ENCODE measurements around the gene CACNA1G. TPM values are rescaled to one million over a fixed set of nuclear protein-coding genes. Genes with fewer than 3 reads are reported as not detected.
A peak's percentile ranks its signal among the peaks of the same experiment; 100 is the strongest.

Gene CACNA1G
- total RNA-seq, 1 experiment from 2014 or later, result not detected

- BruUV-seq (replicated peaks), result no TSS peak
- Mint-ChIP-seq H3K4me3 (ENCODE audit: unreplicated experiment) (no peak overlapping the region), H3K4me1 (ENCODE audit: insufficient read depth, unreplicated experiment) (no peaks in the 10 kb centered on the region), H3K36me3 (ENCODE audit: insufficient read depth, unreplicated experiment) (no peaks in the 10 kb centered on the region), H3K27me3 (ENCODE audit: insufficient read depth, unreplicated experiment) (peaks cover 41% of the 10 kb centered on the region), H3K9me3 (ENCODE audit: unreplicated experiment) (no peaks in the 10 kb centered on the region), H3K27ac (ENCODE audit: low read depth, unreplicated experiment) (no peak overlapping the region)
- POLR2A ChIA-PET, result interaction anchor here (0.5 kb wide), 1 partner anchor 57 kb away, joined by 3 read pairs; the partner anchor contains the start of gene ABCC3
- no peak for DNase-seq (ENCODE audit: unreplicated experiment)
- TF ChIP-seq CTCF (IDR thresholded peaks at IDR 0.05; ENCODE audit: unreplicated experiment), result no peak
- CTCF ChIA-PET, result no interaction called here
- intact Hi-C loops (cut with micrococcal nuclease), result no loop called here
Measured at GRCh38 chr17:50577451-50577954, 17.0 kb downstream of the CACNA1G start.

GRCh38 chr17:50578173-50578572, 17.7 kb downstream of the CACNA1G start:
- TF ChIP-seq CTCF (IDR thresholded peaks at IDR 0.05; ENCODE audit: unreplicated experiment), result no peak
- no peaks in the 10 kb centered on the region for H3K9me3 Mint-ChIP-seq (ENCODE audit: unreplicated experiment)
- intact Hi-C loops (cut with micrococcal nuclease), result no loop called here
- ChIA-PET CTCF (no interaction called here), POLR2A (no interaction called here)
- no peak overlapping the region for H3K27ac Mint-ChIP-seq (ENCODE audit: low read depth, unreplicated experiment)
- BruUV-seq (replicated peaks), result no TSS peak
- no peak for DNase-seq (ENCODE audit: unreplicated experiment)
- peaks cover 48% of the 10 kb centered on the region for H3K27me3 Mint-ChIP-seq (ENCODE audit: insufficient read depth, unreplicated experiment)
- H3K4me3 Mint-ChIP-seq (ENCODE audit: unreplicated experiment), result no peak overlapping the region
- no peaks in the 10 kb centered on the region for H3K36me3 Mint-ChIP-seq (ENCODE audit: insufficient read depth, unreplicated experiment)
- no peaks in the 10 kb centered on the region for H3K4me1 Mint-ChIP-seq (ENCODE audit: insufficient read depth, unreplicated experiment)

GRCh38 chr17:50579399-50579798, 18.9 kb downstream of the CACNA1G start:
- BruUV-seq (replicated peaks), result no TSS peak
- no peaks in the 10 kb centered on the region for H3K36me3 Mint-ChIP-seq (ENCODE audit: insufficient read depth, unreplicated experiment)
- no peak for DNase-seq (ENCODE audit: unreplicated experiment)
- CTCF ChIA-PET, result no interaction called here
- POLR2A ChIA-PET, result no interaction called here
- intact Hi-C loops (cut with micrococcal nuclease), result no loop called here
- TF ChIP-seq CTCF (IDR thresholded peaks at IDR 0.05; ENCODE audit: unreplicated experiment), result no peak
- H3K27ac Mint-ChIP-seq (ENCODE audit: low read depth, unreplicated experiment), result no peak overlapping the region
- H3K4me1 Mint-ChIP-seq (ENCODE audit: insufficient read depth, unreplicated experiment), result no peaks in the 10 kb centered on the region
- H3K27me3 Mint-ChIP-seq (ENCODE audit: insufficient read depth, unreplicated experiment), result peaks cover 60% of the 10 kb centered on the region
- no peaks in the 10 kb centered on the region for H3K9me3 Mint-ChIP-seq (ENCODE audit: unreplicated experiment)
- H3K4me3 Mint-ChIP-seq (ENCODE audit: unreplicated experiment), result no peak overlapping the region

GRCh38 chr17:50580646-50581045, 20.1 kb downstream of the CACNA1G start:
- DNase-seq (ENCODE audit: unreplicated experiment), result no peak
- TF ChIP-seq CTCF (IDR thresholded peaks at IDR 0.05; ENCODE audit: unreplicated experiment), result no peak
- Mint-ChIP-seq H3K36me3 (ENCODE audit: insufficient read depth, unreplicated experiment) (no peaks in the 10 kb centered on the region), H3K9me3 (ENCODE audit: unreplicated experiment) (no peaks in the 10 kb centered on the region), H3K4me3 (ENCODE audit: unreplicated experiment) (no peak overlapping the region), H3K4me1 (ENCODE audit: insufficient read depth, unreplicated experiment) (no peaks in the 10 kb centered on the region), H3K27me3 (ENCODE audit: insufficient read depth, unreplicated experiment) (peaks cover 65% of the 10 kb centered on the region), H3K27ac (ENCODE audit: low read depth, unreplicated experiment) (peak overlapping the region; percentile 61)
- intact Hi-C loops (cut with micrococcal nuclease), result no loop called here
- no TSS peak for BruUV-seq (replicated peaks)
- ChIA-PET POLR2A (no interaction called here), CTCF (no interaction called here)

Data from MCF 10A (cell line).